Fibroblast of skin of left quadriceps (primary cell): ENCODE measurements around the gene IFNA17.
"Not testable (repeated sequence)": the region's sequence is repeated elsewhere in the genome, so short reads cannot be mapped to it uniquely, and the experiment has no call there.

Experiments
- DNase-seq, 2 experiments: peaks; one replicate each; pipeline ENCODE4 v3.0.0-alpha.2; 2013; ENCODE audit warnings: low read depth in 2 of 2

The IFNA17 gene

GRCh38 chr9:21210782-21211181 is 17.2 kb downstream of the IFNA17 start:
- DNase-seq = not testable (repeated sequence)

GRCh38 chr9:21210311-21210710 is 17.7 kb downstream of the IFNA17 start:
- DNase-seq = no peak

DNA sequence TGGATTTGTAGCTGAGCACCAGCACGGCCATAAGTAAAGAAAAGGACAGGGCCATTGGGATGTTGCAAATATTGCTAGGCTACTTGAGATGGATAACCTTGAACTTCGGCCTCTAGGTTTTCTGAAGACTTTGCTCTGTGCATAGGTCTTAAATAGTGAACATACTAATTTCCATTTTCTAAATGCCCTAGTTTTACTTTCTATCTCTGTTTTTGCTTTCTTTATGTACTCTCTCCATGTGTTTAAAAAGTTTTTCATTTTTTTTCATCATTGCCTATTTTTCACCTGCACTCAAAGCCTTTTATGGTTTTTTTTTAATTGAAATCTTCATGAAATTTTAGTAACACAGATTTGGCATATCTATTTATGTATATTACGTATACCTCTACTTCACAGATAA is 21.0 kb downstream of the IFNA17 start, which contains the start of gene IFNA10:
Gene IFNA10, minus strand, starts transcription at position 101 of the 400 bp plus-strand sequence. Its CDS starts 46 bp downstream, at position 55.
- DNase-seq = not testable (repeated sequence)

DNA sequence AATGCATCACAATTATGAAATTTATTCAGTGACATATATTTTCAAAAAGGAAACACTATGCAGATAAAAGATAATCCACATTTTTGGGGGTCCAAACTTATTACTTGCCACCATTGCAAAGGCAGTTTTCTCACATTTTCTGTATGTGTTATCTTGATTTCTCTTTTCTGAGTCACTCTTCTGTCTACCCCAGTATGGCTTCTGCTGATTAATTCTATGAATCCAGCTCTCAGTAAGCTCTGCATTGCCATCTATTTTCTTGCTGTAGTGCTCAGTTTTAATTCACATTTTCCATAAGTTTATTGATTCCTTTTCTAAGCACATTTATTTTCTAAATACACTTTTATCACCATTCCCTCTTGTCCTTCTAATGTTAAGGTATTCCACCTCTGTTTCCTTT is 22.8 kb downstream of the IFNA17 start:
- DNase-seq = no peak

DNA sequence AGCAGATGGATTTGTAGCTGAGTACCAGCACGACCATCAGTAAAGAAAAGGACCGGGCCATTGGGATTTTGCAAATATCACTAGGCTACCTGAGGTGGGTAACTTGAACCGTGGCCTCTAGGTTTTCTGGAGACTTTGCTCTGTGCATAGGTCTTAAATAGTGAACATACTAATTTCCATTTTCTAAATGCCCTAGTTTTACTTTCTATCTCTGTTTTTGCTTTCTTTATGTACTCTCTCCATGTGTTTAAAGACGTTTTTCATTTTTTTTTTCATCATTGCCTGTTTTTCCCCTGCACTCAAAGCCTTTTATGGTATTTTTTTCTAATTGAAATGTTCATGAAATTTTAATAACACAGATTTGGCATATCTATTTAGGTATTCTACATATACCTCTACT is 25.9 kb downstream of the IFNA17 start, which contains the start of gene IFNA7:
Gene IFNA7, minus strand, starts transcription at position 101 of the 400 bp plus-strand sequence. Its CDS starts 40 bp downstream, at position 61.
- not testable (repeated sequence) for DNase-seq

- not testable (repeated sequence) for DNase-seq
These were observed 32.9 kb downstream of the IFNA17 start for GRCh38 chr9:21194867-21195776.

DNA sequence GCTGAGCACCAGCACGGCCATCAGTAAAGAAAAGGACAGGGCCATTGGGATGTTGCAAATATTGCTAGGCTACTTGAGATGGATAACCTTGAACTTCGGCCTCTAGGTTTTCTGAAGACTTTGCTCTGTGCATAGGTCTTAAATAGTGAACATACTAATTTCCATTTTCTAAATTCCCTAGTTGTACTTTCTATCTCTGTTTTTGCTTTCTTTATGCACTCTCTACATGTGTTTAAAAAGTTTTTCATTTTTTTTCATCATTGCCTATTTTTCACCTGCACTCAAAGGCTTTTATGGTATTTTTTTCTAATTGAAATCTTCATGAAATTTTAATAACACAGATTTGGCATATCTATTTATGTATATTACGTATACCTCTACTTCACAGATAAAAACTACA is 40.5 kb downstream of the IFNA17 start, which contains the start of gene IFNA4:
Gene IFNA4, minus strand, starts transcription at position 101 of the 400 bp plus-strand sequence. Its CDS starts 56 bp downstream, at position 45.
- not testable (repeated sequence) for DNase-seq

- not testable (repeated sequence) for DNase-seq
These were observed 44.9 kb downstream of the IFNA17 start for GRCh38 chr9:21182810-21183736.
